Naive thymus-derived CD8-positive, alpha-beta T cell (primary cell): ENCODE data around the gene KIRREL3. TPM values are rescaled to one million over a fixed set of nuclear protein-coding genes. Genes with fewer than 3 reads are reported as not detected.

Source experiments
- ATAC-seq, 2 donors: fragments of 150-1000 bp; cut with Tn5 transposase in 1 of 2; sonication (Bioruptor Pico), chemical (Tn5 transposase) in 1 of 2; 1 replicate in 1 of 2; 2 replicates in 1 of 2; pipeline ENCODE4 v1.10.0; 2021; ENCODE audit warnings: mild to moderate bottlenecking in 2 of 2, moderate library complexity in 2 of 2
- POLR2A ChIA-PET: fragments of 350-600 bp; sonication (Branson Sonifier 250); formaldehyde crosslinking; loops from one replicate; lab custom pipeline; 2021; ENCODE audit warnings: antibody characterized with exemption; lab: Charles Lee
- DNase-seq, 10 donors: peaks; one replicate each; pipeline versions ENCODE4 v3.0.0 to v3.0.0-alpha.2; 2020 to 2022
- H3K27ac Mint-ChIP-seq, 10 donors: one replicate each; pipeline ENCODE4 v1.8.0; 2020 to 2022; ENCODE audit warnings: mild to moderate bottlenecking in 10 of 10, mixed read lengths in 10 of 10, moderate library complexity in 4 of 10, inconsistent platforms in 1 of 10
- H3K27me3 Mint-ChIP-seq, 5 donors: one replicate each; pipeline ENCODE4 v1.8.0; 2021 to 2022; ENCODE audit warnings: mixed read lengths in 5 of 5
- H3K36me3 Mint-ChIP-seq, 3 donors: one replicate each; pipeline ENCODE4 v1.8.0; 2020 to 2022; ENCODE audit warnings: mixed read lengths in 3 of 3, mild to moderate bottlenecking in 2 of 3, inconsistent platforms in 1 of 3
- H3K4me1 Mint-ChIP-seq, 4 donors: one replicate each; pipeline ENCODE4 v1.8.0; 2021 to 2022; ENCODE audit warnings: mixed read lengths in 4 of 4
- H3K4me3 Mint-ChIP-seq, 10 donors: one replicate each; pipeline ENCODE4 v1.8.0; 2020 to 2022; ENCODE audit warnings: mild to moderate bottlenecking in 10 of 10, mixed read lengths in 10 of 10, moderate library complexity in 6 of 10, inconsistent platforms in 1 of 10
- H3K9me3 Mint-ChIP-seq, 9 donors: one replicate each; pipeline ENCODE4 v1.8.0; 2020 to 2022; ENCODE audit warnings: mixed read lengths in 9 of 9, mild to moderate bottlenecking in 3 of 9, inconsistent platforms in 1 of 9, moderate library complexity in 1 of 9
- polyA plus RNA-seq, 3 donors: library from polyadenylated mRNA; unstranded; fragments of 300-500 nt; fragmentation: Illumina TruSeq; gene quantifications; one replicate each; pipeline ENCODE4 v1.2.3, GENCODE V29; 2021
- total RNA-seq, 8 experiments: library from RNA in 2 of 8; stranded (reverse) in 2 of 8; gene quantifications; one replicate each; pipeline ENCODE4 v1.2.3 and lab custom pipeline; 2021 to 2026

The KIRREL3 gene
- total and polyA plus RNA-seq, 5 experiments from 2014 or later, result not detected

DNA sequence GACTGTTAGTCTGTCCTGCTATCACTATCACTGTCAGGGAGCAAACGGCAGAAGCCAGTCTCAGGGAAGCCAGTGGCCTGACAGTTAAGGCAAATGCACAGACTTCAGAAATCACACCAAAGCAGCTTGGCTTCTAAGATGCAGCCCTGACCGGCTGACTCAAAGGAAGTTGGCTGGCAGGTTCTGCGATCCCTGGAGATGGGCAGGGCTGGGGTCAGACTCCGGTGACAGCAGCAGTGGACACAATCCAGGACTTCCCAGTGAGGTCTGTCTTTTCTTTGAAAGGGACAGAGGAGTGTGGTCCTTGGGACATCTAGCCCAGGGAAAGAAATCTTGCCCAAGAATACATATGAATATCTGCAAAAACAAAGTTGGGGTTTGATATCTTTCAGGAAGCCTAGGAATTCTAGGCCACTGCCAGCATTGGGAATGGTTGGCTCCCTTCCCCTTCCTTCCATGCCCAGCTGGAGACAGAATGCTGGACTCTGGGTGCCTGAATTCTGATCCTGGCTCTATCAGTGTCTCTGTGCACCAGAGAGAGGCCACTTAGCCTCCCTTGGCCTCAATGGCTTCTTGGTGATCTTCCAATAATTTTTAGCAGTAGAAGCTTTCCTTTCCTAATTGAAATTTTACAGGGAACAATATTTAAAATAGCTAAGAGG is 108.9 kb downstream of the KIRREL3 start:
- no peak overlapping the region for H3K27ac Mint-ChIP-seq
- H3K9me3 Mint-ChIP-seq, result peaks cover 0 to 22% (median 8%) of the 10 kb centered on the region in 9 donors
- ATAC-seq (no peak), DNase-seq (no peak)
- POLR2A ChIA-PET, result no interaction called here
- H3K4me3 Mint-ChIP-seq, result no peak overlapping the region
- no peaks in the 10 kb centered on the region for H3K4me1 Mint-ChIP-seq
- H3K36me3 Mint-ChIP-seq, result peaks cover 0 to 4% (median 0%) of the 10 kb centered on the region in 3 donors
- peaks cover 0 to 44% (median 5%) of the 10 kb centered on the region in 5 donors for H3K27me3 Mint-ChIP-seq

DNA sequence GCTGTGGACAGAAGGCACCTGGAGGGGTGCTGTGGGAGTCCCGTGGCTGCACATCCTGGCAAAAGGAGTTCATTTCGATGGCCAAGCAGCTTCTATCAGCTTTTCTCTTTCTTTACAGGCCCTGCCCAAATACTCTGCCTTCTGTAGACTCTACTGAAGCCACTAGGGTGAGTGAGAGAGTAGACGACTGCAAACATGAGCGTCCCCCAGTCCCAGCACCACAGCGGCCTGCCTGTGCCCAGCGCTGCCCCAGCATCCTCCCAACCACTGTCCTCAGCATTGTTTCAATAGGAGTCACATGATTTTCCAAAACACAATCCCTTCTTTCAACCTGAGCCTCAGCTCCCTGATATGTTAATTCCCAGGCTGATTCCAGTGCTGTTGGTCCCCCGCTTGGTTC is 110.0 kb downstream of the KIRREL3 start:
- Mint-ChIP-seq H3K9me3 (peaks cover 0 to 15% (median 0%) of the 10 kb centered on the region in 9 donors), H3K27ac (no peak overlapping the region), H3K4me3 (no peak overlapping the region), H3K4me1 (no peaks in the 10 kb centered on the region), H3K36me3 (no peaks in the 10 kb centered on the region), H3K27me3 (peaks cover 0 to 36% (median 5%) of the 10 kb centered on the region in 5 donors)
- DNase-seq (no peak), ATAC-seq (no peak)
- POLR2A ChIA-PET, result no interaction called here

DNA sequence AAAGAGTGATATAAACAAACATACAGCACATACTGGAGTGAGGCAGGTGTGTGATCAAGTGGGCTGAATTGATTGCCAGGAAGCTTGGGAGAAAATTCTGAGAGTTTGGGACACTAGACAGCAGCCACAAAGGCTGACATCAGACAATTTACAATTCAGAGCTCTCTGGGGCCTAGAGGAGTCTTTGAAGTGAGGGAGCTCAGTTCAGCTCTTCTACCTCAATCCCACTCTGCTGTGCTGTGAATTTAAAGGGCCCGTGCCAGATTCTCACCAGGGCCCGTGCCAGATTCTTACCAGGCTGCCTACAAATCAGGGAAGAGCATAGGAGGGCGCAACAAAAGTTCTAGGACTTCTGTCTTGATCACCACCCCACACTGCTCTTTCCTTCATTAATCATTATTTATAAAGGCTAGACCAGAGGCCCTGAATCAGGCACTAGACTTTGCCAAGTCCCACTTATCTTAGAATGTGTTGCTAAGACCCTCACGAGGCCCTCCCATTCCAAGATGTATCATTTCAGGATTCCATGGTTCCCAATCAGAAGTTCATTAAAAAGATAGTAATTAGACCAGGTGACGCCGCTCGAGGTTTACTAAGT is 112.4 kb downstream of the KIRREL3 start:
- no peak for DNase-seq
- Mint-ChIP-seq H3K36me3 (no peaks in the 10 kb centered on the region), H3K4me3 (no peak overlapping the region), H3K27ac (no peak overlapping the region), H3K9me3 (peaks cover 0 to 4% (median 0%) of the 10 kb centered on the region in 9 donors), H3K4me1 (no peaks in the 10 kb centered on the region), H3K27me3 (peaks cover 0 to 22% (median 5%) of the 10 kb centered on the region in 5 donors)
- POLR2A ChIA-PET, result no interaction called here
- no peak for ATAC-seq

DNA sequence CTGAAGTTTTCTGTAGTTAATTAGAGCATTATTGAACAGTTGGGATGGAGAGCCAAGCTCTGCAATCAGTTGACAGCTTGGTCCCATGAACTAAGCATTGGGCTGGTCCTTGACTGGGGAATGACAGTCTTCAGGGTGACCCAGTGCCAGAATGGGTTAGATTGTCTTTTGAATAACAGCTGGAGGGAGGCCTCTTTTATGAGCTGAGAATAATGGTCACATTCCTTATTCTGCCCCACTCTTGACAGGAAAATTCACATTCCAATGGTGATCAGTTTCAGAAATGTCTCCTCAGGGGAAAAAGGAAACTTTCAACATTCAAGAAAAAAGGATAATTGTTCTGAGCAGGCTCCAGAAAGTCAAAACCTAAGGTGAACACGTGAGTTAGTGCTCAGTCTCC is 113.9 kb downstream of the KIRREL3 start:
- no peak overlapping the region for H3K27ac Mint-ChIP-seq
- peaks cover 0 to 4% (median 0%) of the 10 kb centered on the region in 9 donors for H3K9me3 Mint-ChIP-seq
- no peak for DNase-seq
- H3K27me3 Mint-ChIP-seq, result peaks cover 0 to 21% (median 5%) of the 10 kb centered on the region in 5 donors
- no peak for ATAC-seq
- H3K4me3 Mint-ChIP-seq, result no peak overlapping the region
- H3K36me3 Mint-ChIP-seq, result no peaks in the 10 kb centered on the region
- POLR2A ChIA-PET, result no interaction called here
- H3K4me1 Mint-ChIP-seq, result no peaks in the 10 kb centered on the region

DNA sequence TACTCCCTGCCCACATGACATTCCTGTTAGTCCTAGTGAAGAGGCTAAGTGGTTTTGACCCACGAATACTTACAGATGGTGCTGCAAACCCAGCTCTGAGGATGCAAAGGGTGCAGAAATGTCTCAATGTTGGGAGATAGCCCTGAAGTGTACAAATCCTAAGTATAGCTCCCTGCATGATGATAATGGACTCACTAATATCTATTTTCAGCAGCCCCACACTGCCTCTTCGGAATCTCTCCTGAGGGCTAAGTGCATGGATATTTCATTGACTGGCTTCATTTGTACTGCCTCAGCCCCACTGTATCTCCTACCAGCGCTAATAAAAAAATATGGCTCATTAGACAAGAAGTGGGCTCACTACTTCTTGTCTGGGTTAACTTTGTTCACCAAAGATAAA is 114.5 kb downstream of the KIRREL3 start:
- DNase-seq (no peak), ATAC-seq (no peak)
- Mint-ChIP-seq H3K9me3 (peaks cover 0 to 4% (median 0%) of the 10 kb centered on the region in 9 donors), H3K27me3 (peaks cover 0 to 16% (median 5%) of the 10 kb centered on the region in 5 donors), H3K4me3 (no peak overlapping the region), H3K4me1 (no peaks in the 10 kb centered on the region), H3K27ac (no peak overlapping the region), H3K36me3 (no peaks in the 10 kb centered on the region)
- POLR2A ChIA-PET, result no interaction called here

DNA sequence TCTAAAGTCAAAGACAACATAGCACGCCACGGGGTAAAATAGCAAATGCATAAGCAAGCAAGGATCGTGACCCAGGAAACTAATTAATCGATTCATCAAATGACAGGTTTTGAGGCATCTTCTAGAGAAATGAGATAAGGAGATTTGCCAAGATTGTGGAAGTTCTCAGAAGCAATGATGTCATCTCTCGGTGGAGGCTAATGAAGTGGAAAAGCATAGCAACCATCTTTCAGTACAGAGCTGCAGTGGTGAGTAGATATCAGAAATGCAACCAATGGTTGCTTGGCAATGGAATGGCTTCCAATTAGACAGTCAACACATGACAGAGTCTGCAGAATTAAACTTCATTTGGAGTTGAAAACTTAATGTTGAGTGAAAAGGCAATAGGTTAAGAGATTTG is 116.0 kb downstream of the KIRREL3 start:
- DNase-seq (no peak), ATAC-seq (no peak)
- H3K27me3 Mint-ChIP-seq, result peaks cover 0 to 7% (median 3%) of the 10 kb centered on the region in 5 donors
- H3K9me3 Mint-ChIP-seq, result peaks cover 0 to 3% (median 0%) of the 10 kb centered on the region in 9 donors
- no peak overlapping the region for H3K27ac Mint-ChIP-seq
- H3K36me3 Mint-ChIP-seq, result no peaks in the 10 kb centered on the region
- no peak overlapping the region for H3K4me3 Mint-ChIP-seq
- POLR2A ChIA-PET, result no interaction called here
- H3K4me1 Mint-ChIP-seq, result no peaks in the 10 kb centered on the region

DNA sequence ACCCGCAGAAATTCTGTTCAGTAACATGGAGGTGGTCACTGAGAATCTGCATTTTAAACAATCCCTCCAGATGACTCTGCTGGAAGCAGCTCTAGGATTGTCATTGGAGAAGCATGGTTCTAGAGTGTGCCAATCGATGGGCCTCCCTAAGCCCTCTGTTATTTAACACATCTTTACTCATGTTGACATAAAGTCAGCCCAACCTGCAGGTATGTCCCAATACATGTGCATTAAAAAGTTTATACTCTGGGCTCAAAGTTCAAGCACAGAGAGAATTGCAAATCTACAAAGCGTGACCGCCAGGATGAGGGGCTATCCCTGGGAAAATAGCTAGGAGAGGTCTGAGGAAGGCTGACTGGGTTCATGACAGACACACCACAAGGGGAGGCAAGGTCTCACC is 116.4 kb downstream of the KIRREL3 start:
- ATAC-seq (no peak), DNase-seq (no peak)
- POLR2A ChIA-PET, result no interaction called here
- H3K4me3 Mint-ChIP-seq, result no peak overlapping the region
- H3K9me3 Mint-ChIP-seq, result peaks cover 0 to 2% (median 0%) of the 10 kb centered on the region in 9 donors
- H3K36me3 Mint-ChIP-seq, result no peaks in the 10 kb centered on the region
- no peaks in the 10 kb centered on the region for H3K4me1 Mint-ChIP-seq
- peaks cover 0 to 7% (median 3%) of the 10 kb centered on the region in 5 donors for H3K27me3 Mint-ChIP-seq
- H3K27ac Mint-ChIP-seq, result no peak overlapping the region

DNA sequence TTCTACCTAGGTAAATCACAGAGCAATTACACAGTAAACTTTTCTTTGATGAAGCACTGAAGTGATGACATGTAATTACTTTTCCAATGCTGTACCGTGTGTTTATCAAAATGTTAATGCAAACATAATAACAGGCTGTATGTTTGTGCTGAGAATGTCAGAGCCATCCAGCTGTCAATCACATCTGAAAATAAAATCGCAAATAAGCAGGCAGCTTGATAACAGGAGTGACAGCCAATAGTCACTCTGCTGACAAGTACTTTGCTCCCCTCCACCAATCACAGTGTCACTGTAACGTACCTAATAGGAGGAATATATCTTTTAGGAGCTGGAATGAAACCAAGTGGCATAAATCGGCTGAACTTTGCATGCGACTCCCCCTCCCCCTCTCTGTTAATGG is 119.7 kb downstream of the KIRREL3 start:
- POLR2A ChIA-PET, result no interaction called here
- Mint-ChIP-seq H3K36me3 (no peaks in the 10 kb centered on the region), H3K4me3 (peak overlapping the region in 1 of 10 donors; percentile 25), H3K9me3 (peaks cover 0 to 2% (median 0%) of the 10 kb centered on the region in 9 donors), H3K27me3 (peaks cover 2 to 7% (median 6%) of the 10 kb centered on the region in 5 donors), H3K27ac (no peak overlapping the region), H3K4me1 (no peaks in the 10 kb centered on the region)
- ATAC-seq (no peak), DNase-seq (no peak)

DNA sequence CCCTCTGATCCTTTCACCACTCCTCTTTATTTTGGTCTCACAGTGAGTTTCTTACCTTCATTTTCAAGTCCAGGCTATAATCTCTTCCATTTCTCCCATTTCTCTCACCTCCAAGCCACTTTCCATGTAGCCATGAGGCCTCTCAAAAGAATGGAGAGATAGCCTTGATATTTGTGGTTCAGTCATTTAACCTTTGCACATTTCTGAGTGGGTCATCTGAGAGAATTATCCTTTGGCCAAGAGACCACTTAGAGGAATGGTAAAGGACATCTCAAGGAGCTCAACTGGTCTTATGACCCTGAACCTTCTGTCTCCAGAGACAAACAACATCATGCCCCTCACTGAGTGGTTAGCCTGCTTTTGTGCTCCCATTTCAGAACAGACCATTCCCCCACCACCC is 121.1 kb downstream of the KIRREL3 start:
- Mint-ChIP-seq H3K4me3 (no peak overlapping the region), H3K9me3 (peaks cover 0 to 2% (median 0%) of the 10 kb centered on the region in 9 donors), H3K4me1 (no peaks in the 10 kb centered on the region), H3K27ac (no peak overlapping the region), H3K36me3 (no peaks in the 10 kb centered on the region), H3K27me3 (peaks cover 2 to 10% (median 4%) of the 10 kb centered on the region in 5 donors)
- no peak for ATAC-seq
- DNase-seq, result no peak
- POLR2A ChIA-PET, result no interaction called here

DNA sequence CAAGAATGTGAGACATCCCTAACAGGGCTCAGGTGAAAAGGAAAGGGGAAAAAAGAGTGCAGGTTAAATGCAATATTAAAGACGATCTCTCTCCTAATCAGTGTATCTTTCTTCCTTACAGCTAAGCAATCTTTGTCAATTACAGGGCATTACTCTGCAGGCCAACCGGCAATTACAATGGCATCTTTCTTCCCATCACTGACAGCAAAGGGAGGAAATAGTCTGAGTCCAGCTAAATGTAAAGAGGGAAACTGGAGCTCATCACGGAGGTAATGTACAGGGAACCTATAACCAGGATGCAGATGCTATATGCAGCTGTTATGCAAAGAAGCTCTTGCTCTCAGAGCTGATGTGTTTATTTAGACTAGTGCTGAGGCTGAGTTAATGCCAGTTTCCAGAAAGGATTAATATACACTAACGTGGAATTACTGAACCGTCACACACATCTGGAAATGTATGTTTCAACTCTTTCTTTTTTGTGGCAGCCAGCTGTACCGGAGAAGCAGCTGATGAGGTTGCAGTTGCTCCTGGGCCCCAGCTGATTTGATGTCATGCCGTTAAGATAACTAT is 121.6 kb downstream of the KIRREL3 start:
- Mint-ChIP-seq H3K36me3 (no peaks in the 10 kb centered on the region), H3K27me3 (peaks cover 1 to 10% (median 4%) of the 10 kb centered on the region in 5 donors), H3K9me3 (no peaks in the 10 kb centered on the region), H3K27ac (no peak overlapping the region), H3K4me1 (no peaks in the 10 kb centered on the region), H3K4me3 (no peak overlapping the region)
- DNase-seq (no peak), ATAC-seq (no peak)
- POLR2A ChIA-PET, result no interaction called here

DNA sequence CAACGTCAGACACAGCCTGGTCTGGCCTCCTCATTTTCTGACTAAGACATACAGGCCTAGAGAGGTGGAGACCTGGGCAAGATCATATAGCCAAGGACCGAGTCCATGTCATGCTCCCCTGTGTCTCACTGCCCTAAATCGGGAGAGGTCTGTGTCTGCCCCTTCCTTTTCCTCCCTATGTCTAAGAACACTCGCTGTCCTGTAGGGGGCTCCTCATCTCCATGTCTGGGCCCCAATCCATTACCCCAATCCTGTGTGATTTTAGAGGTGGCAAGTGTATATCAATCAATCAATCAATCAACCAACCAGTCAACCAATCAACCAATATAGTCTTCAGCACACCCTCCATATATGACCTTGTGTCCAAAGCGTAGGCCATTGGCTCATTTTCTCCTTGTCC is 125.7 kb downstream of the KIRREL3 start:
- H3K9me3 Mint-ChIP-seq, result peaks cover 0 to 4% (median 0%) of the 10 kb centered on the region in 9 donors
- POLR2A ChIA-PET, result no interaction called here
- H3K36me3 Mint-ChIP-seq, result no peaks in the 10 kb centered on the region
- H3K27me3 Mint-ChIP-seq, result peaks cover 0 to 18% (median 4%) of the 10 kb centered on the region in 5 donors
- no peak for DNase-seq
- no peak for ATAC-seq
- no peak overlapping the region for H3K27ac Mint-ChIP-seq
- no peak overlapping the region for H3K4me3 Mint-ChIP-seq
- H3K4me1 Mint-ChIP-seq, result no peaks in the 10 kb centered on the region

DNA sequence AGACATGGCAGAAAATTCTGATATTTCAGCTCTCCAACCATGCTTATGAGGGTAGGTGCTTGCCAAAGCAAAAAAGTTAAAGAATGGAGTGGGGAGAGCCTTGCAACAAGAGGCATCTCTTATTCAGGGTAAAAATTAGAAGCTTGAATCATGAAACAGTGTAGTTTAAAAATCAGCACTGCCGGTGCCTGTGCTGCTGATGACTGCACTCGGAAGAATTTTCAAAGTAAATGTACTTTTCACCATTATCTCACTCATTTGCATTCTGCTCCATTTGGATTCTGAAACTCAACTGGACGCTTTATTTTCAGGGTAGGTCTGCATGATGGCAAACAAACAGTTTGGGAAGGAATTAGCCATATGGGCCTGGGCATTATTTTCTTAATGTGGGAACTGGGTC is 126.3 kb downstream of the KIRREL3 start:
- POLR2A ChIA-PET, result no interaction called here
- H3K4me3 Mint-ChIP-seq, result no peak overlapping the region
- no peak for DNase-seq
- no peak overlapping the region for H3K27ac Mint-ChIP-seq
- H3K36me3 Mint-ChIP-seq, result no peaks in the 10 kb centered on the region
- peaks cover 0 to 4% (median 0%) of the 10 kb centered on the region in 9 donors for H3K9me3 Mint-ChIP-seq
- peaks cover 0 to 18% (median 4%) of the 10 kb centered on the region in 5 donors for H3K27me3 Mint-ChIP-seq
- no peak for ATAC-seq
- H3K4me1 Mint-ChIP-seq, result no peaks in the 10 kb centered on the region

DNA sequence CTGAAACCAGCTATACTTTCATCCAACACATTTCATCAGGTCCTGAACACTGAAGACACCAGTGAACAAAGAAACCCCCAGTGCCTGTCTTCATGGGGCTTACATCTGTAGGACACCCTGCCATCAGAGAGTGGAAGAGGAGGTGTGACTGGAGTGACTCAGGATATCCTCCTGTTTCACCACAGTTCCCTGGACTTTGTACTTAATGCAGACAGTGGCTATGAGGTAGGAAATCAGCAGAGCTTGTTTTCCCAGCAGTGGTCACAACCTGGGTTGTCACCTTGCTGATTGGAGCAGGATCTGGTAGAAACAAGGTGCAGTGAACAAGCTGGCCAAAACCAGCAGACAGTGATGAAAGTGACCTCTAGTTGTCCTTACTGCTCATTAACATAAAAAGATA is 128.8 kb downstream of the KIRREL3 start:
- peaks cover 0 to 4% (median 0%) of the 10 kb centered on the region in 9 donors for H3K9me3 Mint-ChIP-seq
- H3K36me3 Mint-ChIP-seq, result no peaks in the 10 kb centered on the region
- no peak overlapping the region for H3K4me3 Mint-ChIP-seq
- ATAC-seq (no peak), DNase-seq (no peak)
- H3K27ac Mint-ChIP-seq, result no peak overlapping the region
- POLR2A ChIA-PET, result no interaction called here
- peaks cover 0 to 19% (median 6%) of the 10 kb centered on the region in 5 donors for H3K27me3 Mint-ChIP-seq
- H3K4me1 Mint-ChIP-seq, result no peaks in the 10 kb centered on the region
